K562 (cell line): ENCODE data around the gene NAP1L1. TPM values are rescaled to one million over a fixed set of nuclear protein-coding genes. Genes with fewer than 3 reads are reported as not detected.
A peak's percentile ranks its signal among the peaks of the same experiment; 100 is the strongest.

Experiments used
- FOXP1 ChIP-seq: sonication (generic); formaldehyde crosslinking; IDR thresholded peaks from 2 replicates; pipeline ENCODE4 v1.8.0; 2022; ENCODE audit warnings: mild to moderate bottlenecking, missing genetic modification reagents
- HNRNPK ChIP-seq: fragments of 200-400 bp; formaldehyde crosslinking; IDR thresholded peaks from one replicate; pipeline ENCODE4 v1.6.1; 2018; ENCODE audit warnings: mild to moderate bottlenecking, low read depth, low read length; ENCODE audit not compliant: poor library complexity, severe bottlenecking
- HSF4 ChIP-seq: fragments of 250-450 bp; sonication (Bioruptor Pico); IDR thresholded peaks from 2 replicates; pipeline ENCODE4 v2.1.2; 2022; ENCODE audit warnings: mild to moderate bottlenecking, moderate library complexity, borderline replicate concordance
- MAFF ChIP-seq: IDR thresholded peaks from 2 replicates; pipeline ENCODE4 v1.6.1; 2012; ENCODE audit warnings: low read length, improper control_type of control experiment
- MBD2 ChIP-seq: sonication (generic); IDR thresholded peaks from 2 replicates; pipeline ENCODE4 v1.6.1; 2016; ENCODE audit warnings: low read depth, borderline replicate concordance
- POLR2H ChIP-seq: IDR thresholded peaks from 2 replicates; pipeline ENCODE4 v1.6.1; 2016; ENCODE audit warnings: missing genetic modification characterization, low read depth, mild to moderate bottlenecking, control low read depth, missing compliant biosample characterization, moderate library complexity
- TAF1 ChIP-seq: IDR thresholded peaks from 2 replicates; pipeline ENCODE4 v1.6.1; 2011; ENCODE audit warnings: mild to moderate bottlenecking, low read length, moderate library complexity; ENCODE audit not compliant: insufficient read depth, control insufficient read depth, severe bottlenecking; ENCODE audit errors: extremely low read depth
- ZFP1 ChIP-seq: fragments of 450-650 bp; formaldehyde crosslinking; IDR thresholded peaks from 2 replicates; pipeline ENCODE4 v1.4.0; 2020; ENCODE audit warnings: mild to moderate bottlenecking, mixed read lengths
- ZNF12 ChIP-seq: sonication (generic); formaldehyde crosslinking; IDR thresholded peaks from 2 replicates; pipeline ENCODE4 v1.4.0; 2020; ENCODE audit warnings: mild to moderate bottlenecking, missing genetic modification reagents
- ZNF140 ChIP-seq: fragments of 250-450 bp; sonication (Bioruptor Pico); IDR thresholded peaks from 2 replicates; pipeline ENCODE4 v1.8.0; 2021; ENCODE audit warnings: moderate library complexity, mild to moderate bottlenecking, inconsistent platforms
- ZNF23 ChIP-seq: fragments of 250-450 bp; sonication (Bioruptor Pico); IDR thresholded peaks from 2 replicates; pipeline ENCODE4 v1.4.0; 2020; ENCODE audit warnings: mild to moderate bottlenecking
- polyA plus RNA-seq, 8 experiments: library from polyadenylated mRNA; depleted of rRNA in 4 of 8; stranded (reverse) in 5 of 8; unstranded in 3 of 8; fragments of >200 nt; fragmentation: Nextera tagmentation in 2 of 8; fragmentation: Illumina TruSeq in 1 of 8; extraction: Ambion mirVana in 2 of 8; extraction: Trizol in 1 of 8; gene quantifications; 2 replicates each; pipeline versions ENCODE4 v1.2.1 to v1.2.3, GENCODE V29; 2011 to 2014; ENCODE audit warnings: inconsistent platforms in 1 of 8, missing spikeins in 1 of 8
- total RNA-seq, 7 experiments: library from RNA; depleted of rRNA in 6 of 7; stranded (reverse); fragments of >200 nt in 6 of 7; fragmentation: Illumina TruSeq in 2 of 7; extraction: Trizol in 2 of 7; gene quantifications; 2 replicates each; pipeline versions ENCODE4 v1.2.1 to v1.2.3, GENCODE V29; 2011 to 2021; ENCODE audit warnings: low replicate concordance in 1 of 7
- TF ChIP-seq, protein P1 (sequence below): sonication (generic); formaldehyde crosslinking; IDR thresholded peaks from 2 replicates; pipeline ENCODE4 v1.8.1; 2023; ENCODE audit warnings: mild to moderate bottlenecking, missing genetic modification reagents
- TF ChIP-seq, protein P2 (sequence below): fragments of 450-650 bp; IDR thresholded peaks from 2 replicates; pipeline ENCODE4 v1.6.1; 2016; ENCODE audit warnings: mild to moderate bottlenecking

Gene NAP1L1
- total and polyA plus RNA-seq, 9 of the 15 experiments (the other 6 are each of a cell fraction or from before 2014, with no cell fraction given) = 287 to 747 (median 450) TPM

DNA sequence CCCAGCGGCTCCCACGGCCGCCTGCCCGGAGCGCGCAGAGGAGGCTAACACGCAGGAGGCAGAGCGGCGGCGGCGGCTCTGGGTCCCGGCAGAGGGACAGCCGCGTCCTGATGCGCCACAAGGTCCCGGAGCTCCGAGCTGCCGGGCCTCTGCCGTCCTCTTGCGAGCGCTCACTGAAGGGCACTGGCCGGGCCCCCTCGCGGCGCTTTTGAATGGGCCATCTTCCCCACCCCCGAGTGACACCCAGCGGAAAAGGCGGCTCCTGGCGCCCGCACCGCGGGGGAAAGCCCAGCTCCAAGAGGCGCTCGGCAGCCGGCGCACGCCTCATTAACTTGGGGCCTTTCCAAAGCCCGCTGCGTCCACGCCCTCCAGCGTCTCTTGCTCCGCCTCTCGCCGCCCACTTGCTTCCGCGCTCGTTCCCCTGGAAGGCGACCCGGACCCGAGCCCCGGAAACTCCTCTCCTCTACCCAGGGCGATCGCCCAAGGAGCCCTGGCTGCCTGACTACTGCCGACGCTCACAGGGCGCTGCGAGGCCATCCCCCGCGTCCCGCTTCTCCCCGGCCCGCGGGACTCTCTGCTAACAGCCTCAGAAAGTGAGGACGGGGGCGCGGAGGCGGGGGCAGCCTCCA is 53.0 kb downstream of the NAP1L1 start, which contains the start of gene PHLDA1 (continued):
- TF ChIP-seq, protein P1, sequence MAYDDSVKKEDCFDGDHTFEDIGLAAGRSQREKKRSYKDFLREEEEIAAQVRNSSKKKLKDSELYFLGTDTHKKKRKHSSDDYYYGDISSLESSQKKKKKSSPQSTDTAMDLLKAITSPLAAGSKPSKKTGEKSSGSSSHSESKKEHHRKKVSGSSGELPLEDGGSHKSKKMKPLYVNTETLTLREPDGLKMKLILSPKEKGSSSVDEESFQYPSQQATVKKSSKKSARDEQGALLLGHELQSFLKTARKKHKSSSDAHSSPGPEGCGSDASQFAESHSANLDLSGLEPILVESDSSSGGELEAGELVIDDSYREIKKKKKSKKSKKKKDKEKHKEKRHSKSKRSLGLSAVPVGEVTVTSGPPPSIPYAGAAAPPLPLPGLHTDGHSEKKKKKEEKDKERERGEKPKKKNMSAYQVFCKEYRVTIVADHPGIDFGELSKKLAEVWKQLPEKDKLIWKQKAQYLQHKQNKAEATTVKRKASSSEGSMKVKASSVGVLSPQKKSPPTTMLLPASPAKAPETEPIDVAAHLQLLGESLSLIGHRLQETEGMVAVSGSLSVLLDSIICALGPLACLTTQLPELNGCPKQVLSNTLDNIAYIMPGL (CRISPR knock-in tag) = no peak
- TF ChIP-seq ZFP1 (no peak), HNRNPK (no peak), ZNF12 (CRISPR knock-in tag) (no peak), TAF1 (peak; percentile 29), ZNF140 (CRISPR knock-in tag) (no peak), MAFF (no peak), FOXP1 (CRISPR knock-in tag) (no peak), ZNF23 (no peak), POLR2H (no peak), MBD2 (0 out of 2 replicates have a peak, but pooled peaks have one; percentile 49), HSF4 (no peak)
- TF ChIP-seq, protein P2, sequence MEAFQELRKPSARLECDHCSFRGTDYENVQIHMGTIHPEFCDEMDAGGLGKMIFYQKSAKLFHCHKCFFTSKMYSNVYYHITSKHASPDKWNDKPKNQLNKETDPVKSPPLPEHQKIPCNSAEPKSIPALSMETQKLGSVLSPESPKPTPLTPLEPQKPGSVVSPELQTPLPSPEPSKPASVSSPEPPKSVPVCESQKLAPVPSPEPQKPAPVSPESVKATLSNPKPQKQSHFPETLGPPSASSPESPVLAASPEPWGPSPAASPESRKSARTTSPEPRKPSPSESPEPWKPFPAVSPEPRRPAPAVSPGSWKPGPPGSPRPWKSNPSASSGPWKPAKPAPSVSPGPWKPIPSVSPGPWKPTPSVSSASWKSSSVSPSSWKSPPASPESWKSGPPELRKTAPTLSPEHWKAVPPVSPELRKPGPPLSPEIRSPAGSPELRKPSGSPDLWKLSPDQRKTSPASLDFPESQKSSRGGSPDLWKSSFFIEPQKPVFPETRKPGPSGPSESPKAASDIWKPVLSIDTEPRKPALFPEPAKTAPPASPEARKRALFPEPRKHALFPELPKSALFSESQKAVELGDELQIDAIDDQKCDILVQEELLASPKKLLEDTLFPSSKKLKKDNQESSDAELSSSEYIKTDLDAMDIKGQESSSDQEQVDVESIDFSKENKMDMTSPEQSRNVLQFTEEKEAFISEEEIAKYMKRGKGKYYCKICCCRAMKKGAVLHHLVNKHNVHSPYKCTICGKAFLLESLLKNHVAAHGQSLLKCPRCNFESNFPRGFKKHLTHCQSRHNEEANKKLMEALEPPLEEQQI = no peak
- TF ChIP-seq, all 486 proteins: peak for 85
